T-helper 2 cell treated with Interferon-gamma antibody and Interleukin-4, amounts not matched to agents 5 μg/mL and 100 μg/mL, for 36 hours (primary cell): ENCODE data around the gene IKBKE.

Source experiments
- DNase-seq: peaks from one replicate; pipeline ENCODE4 v3.0.0; 2021; ENCODE audit warnings: low spot score
- H3K27ac Mint-ChIP-seq: one replicate; pipeline ENCODE4 v1.8.0; 2021; ENCODE audit warnings: mild to moderate bottlenecking, mixed read lengths
- H3K27me3 Mint-ChIP-seq: one replicate; pipeline ENCODE4 v1.8.0; 2021; ENCODE audit warnings: low read depth, mixed read lengths
- H3K36me3 Mint-ChIP-seq: one replicate; pipeline ENCODE4 v1.8.0; 2021; ENCODE audit warnings: low read depth, mixed read lengths
- H3K4me1 Mint-ChIP-seq: one replicate; pipeline ENCODE4 v1.8.0; 2021; ENCODE audit warnings: low read depth, mixed read lengths
- H3K4me3 Mint-ChIP-seq: one replicate; pipeline ENCODE4 v1.8.0; 2022; ENCODE audit warnings: mild to moderate bottlenecking, moderate library complexity, mixed read lengths
- H3K9me3 Mint-ChIP-seq: one replicate; pipeline ENCODE4 v1.8.0; 2021; ENCODE audit warnings: mixed read lengths

Gene IKBKE

GRCh38 chr1:206460836-206461426 is 9.3 kb upstream of the IKBKE start:
- H3K27ac Mint-ChIP-seq: no peak overlapping the region
- H3K4me1 Mint-ChIP-seq: peaks cover 31% of the 10 kb centered on the region
- H3K36me3 Mint-ChIP-seq: peaks cover 11% of the 10 kb centered on the region
- no peaks in the 10 kb centered on the region for H3K9me3 Mint-ChIP-seq
- no peak for DNase-seq
- H3K27me3 Mint-ChIP-seq: no peaks in the 10 kb centered on the region
- H3K4me3 Mint-ChIP-seq: no peak overlapping the region

GRCh38 chr1:206461602-206462455 is 8.4 kb upstream of the IKBKE start:
- peaks cover 10% of the 10 kb centered on the region for H3K36me3 Mint-ChIP-seq
- no peaks in the 10 kb centered on the region for H3K9me3 Mint-ChIP-seq
- H3K4me3 Mint-ChIP-seq: no peak overlapping the region
- H3K4me1 Mint-ChIP-seq: peaks cover 34% of the 10 kb centered on the region
- no peak overlapping the region for H3K27ac Mint-ChIP-seq
- no peaks in the 10 kb centered on the region for H3K27me3 Mint-ChIP-seq
- DNase-seq: peak; percentile 53

- DNase-seq: no peak
Observed at GRCh38 chr1:206463137-206463536, 7.1 kb upstream of the IKBKE start.

GRCh38 chr1:206463911-206464310 is 6.4 kb upstream of the IKBKE start:
- Mint-ChIP-seq H3K27ac (no peak overlapping the region), H3K4me3 (no peak overlapping the region), H3K27me3 (no peaks in the 10 kb centered on the region), H3K36me3 (peaks cover 8% of the 10 kb centered on the region), H3K9me3 (no peaks in the 10 kb centered on the region), H3K4me1 (peaks cover 50% of the 10 kb centered on the region)
- DNase-seq: no peak

More at GRCh38 chr1:206463137-206463536, 7.1 kb upstream of the IKBKE start:
- Mint-ChIP-seq H3K36me3 (peaks cover 9% of the 10 kb centered on the region), H3K4me1 (peaks cover 44% of the 10 kb centered on the region), H3K4me3 (no peak overlapping the region), H3K27me3 (no peaks in the 10 kb centered on the region), H3K27ac (peak overlapping the region; percentile 55), H3K9me3 (no peaks in the 10 kb centered on the region)

GRCh38 chr1:206464456-206464964 is 5.8 kb upstream of the IKBKE start:
- H3K27ac Mint-ChIP-seq: peak overlapping the region; percentile 56
- H3K9me3 Mint-ChIP-seq: no peaks in the 10 kb centered on the region
- peaks cover 56% of the 10 kb centered on the region for H3K4me1 Mint-ChIP-seq
- DNase-seq: no peak
- peaks cover 8% of the 10 kb centered on the region for H3K36me3 Mint-ChIP-seq
- H3K4me3 Mint-ChIP-seq: no peak overlapping the region
- no peaks in the 10 kb centered on the region for H3K27me3 Mint-ChIP-seq

GRCh38 chr1:206465951-206466350 is 4.3 kb upstream of the IKBKE start:
- no peaks in the 10 kb centered on the region for H3K9me3 Mint-ChIP-seq
- H3K4me3 Mint-ChIP-seq: peak overlapping the region; percentile 73
- DNase-seq: no peak
- H3K4me1 Mint-ChIP-seq: peaks cover 63% of the 10 kb centered on the region
- peaks cover 11% of the 10 kb centered on the region for H3K36me3 Mint-ChIP-seq
- H3K27me3 Mint-ChIP-seq: no peaks in the 10 kb centered on the region
- H3K27ac Mint-ChIP-seq: peak overlapping the region; percentile 87

- peak overlapping the region; percentile 47 for H3K4me3 Mint-ChIP-seq
- H3K4me1 Mint-ChIP-seq: peaks cover 69% of the 10 kb centered on the region
- no peak for DNase-seq
Observed at GRCh38 chr1:206466840-206467649, 3.2 kb upstream of the IKBKE start.

GRCh38 chr1:206467915-206468314 is 2.4 kb upstream of the IKBKE start:
- DNase-seq: no peak
- peaks cover 28% of the 10 kb centered on the region for H3K36me3 Mint-ChIP-seq
- peaks cover 74% of the 10 kb centered on the region for H3K4me1 Mint-ChIP-seq
- H3K9me3 Mint-ChIP-seq: no peaks in the 10 kb centered on the region
- peak overlapping the region; percentile 47 for H3K4me3 Mint-ChIP-seq
- H3K27me3 Mint-ChIP-seq: no peaks in the 10 kb centered on the region
- H3K27ac Mint-ChIP-seq: peak overlapping the region; percentile 84

More at GRCh38 chr1:206466840-206467649, 3.2 kb upstream of the IKBKE start:
- no peaks in the 10 kb centered on the region for H3K9me3 Mint-ChIP-seq
- no peaks in the 10 kb centered on the region for H3K27me3 Mint-ChIP-seq
- peak overlapping the region; percentile 79 for H3K27ac Mint-ChIP-seq
- peaks cover 20% of the 10 kb centered on the region for H3K36me3 Mint-ChIP-seq

- H3K4me3 Mint-ChIP-seq: peak overlapping the region; percentile 47
- H3K9me3 Mint-ChIP-seq: no peaks in the 10 kb centered on the region
- H3K36me3 Mint-ChIP-seq: peaks cover 27% of the 10 kb centered on the region
- no peaks in the 10 kb centered on the region for H3K27me3 Mint-ChIP-seq
- peaks cover 71% of the 10 kb centered on the region for H3K4me1 Mint-ChIP-seq
- peak overlapping the region; percentile 84 for H3K27ac Mint-ChIP-seq
- DNase-seq: no peak
Observed at GRCh38 chr1:206468571-206468970, 1.7 kb upstream of the IKBKE start.

- peaks cover 76% of the 10 kb centered on the region for H3K4me1 Mint-ChIP-seq
- peak overlapping the region; percentile 90 for H3K4me3 Mint-ChIP-seq
- no peaks in the 10 kb centered on the region for H3K9me3 Mint-ChIP-seq
- H3K36me3 Mint-ChIP-seq: peaks cover 35% of the 10 kb centered on the region
- no peaks in the 10 kb centered on the region for H3K27me3 Mint-ChIP-seq
- peak; percentile 31 for DNase-seq
- peak overlapping the region; percentile 50 for H3K27ac Mint-ChIP-seq
Observed at GRCh38 chr1:206469411-206469932, 804 bp upstream of the IKBKE start.

- peak; percentile 59 for DNase-seq
- Mint-ChIP-seq H3K4me3 (peak overlapping the region; percentile 90), H3K27ac (peak overlapping the region; percentile 85), H3K9me3 (no peaks in the 10 kb centered on the region), H3K36me3 (peaks cover 41% of the 10 kb centered on the region), H3K27me3 (no peaks in the 10 kb centered on the region), H3K4me1 (peaks cover 70% of the 10 kb centered on the region)
Observed at GRCh38 chr1:206470692-206471414, 577 bp downstream of the IKBKE start.

GRCh38 chr1:206471415-206471801 is 1.1 kb downstream of the IKBKE start:
- H3K9me3 Mint-ChIP-seq: no peaks in the 10 kb centered on the region
- H3K4me3 Mint-ChIP-seq: peak overlapping the region; percentile 90
- H3K4me1 Mint-ChIP-seq: peaks cover 65% of the 10 kb centered on the region
- no peak for DNase-seq
- H3K27ac Mint-ChIP-seq: peak overlapping the region; percentile 85
- no peaks in the 10 kb centered on the region for H3K27me3 Mint-ChIP-seq
- H3K36me3 Mint-ChIP-seq: peaks cover 46% of the 10 kb centered on the region

GRCh38 chr1:206472024-206472423 is 1.7 kb downstream of the IKBKE start:
- H3K27me3 Mint-ChIP-seq: no peaks in the 10 kb centered on the region
- peaks cover 52% of the 10 kb centered on the region for H3K36me3 Mint-ChIP-seq
- no peak for DNase-seq
- H3K4me3 Mint-ChIP-seq: peak overlapping the region; percentile 90
- peaks cover 59% of the 10 kb centered on the region for H3K4me1 Mint-ChIP-seq
- H3K9me3 Mint-ChIP-seq: no peaks in the 10 kb centered on the region
- H3K27ac Mint-ChIP-seq: peak overlapping the region; percentile 85
